WERI-Rb-1 (cell line): Measurements from ENCODE around the gene MKI67.

Experiments used
- DNase-seq: peaks from one replicate; pipeline ENCODE4 v3.0.0-alpha.2; 2020
- H3K27ac ChIP-seq: fragments of 250-450 bp; sonication (Bioruptor Pico); 2 replicates; pipeline ENCODE4 v1.5.1; 2020; ENCODE audit warnings: mild to moderate bottlenecking, moderate library complexity
- H3K27me3 ChIP-seq: fragments of 250-450 bp; sonication (Bioruptor Pico); 2 replicates; pipeline ENCODE4 v1.5.1; 2021; ENCODE audit warnings: mild to moderate bottlenecking, low read depth, moderate library complexity; ENCODE audit not compliant: insufficient read depth, severe bottlenecking
- H3K36me3 ChIP-seq: fragments of 250-450 bp; sonication (Bioruptor Pico); 2 replicates; pipeline ENCODE4 v1.5.1; 2020; ENCODE audit warnings: mild to moderate bottlenecking, moderate library complexity
- H3K4me3 ChIP-seq: 2 replicates; pipeline ENCODE4 v1.5.1; 2011; ENCODE audit warnings: low read depth, mild to moderate bottlenecking, control low read depth, low read length
- H3K9me3 ChIP-seq: fragments of 250-450 bp; sonication (Bioruptor Pico); 2 replicates; pipeline ENCODE4 v1.5.1; 2021; ENCODE audit warnings: mild to moderate bottlenecking, moderate library complexity; ENCODE audit not compliant: severe bottlenecking
- CTCF ChIP-seq: IDR thresholded peaks from 2 replicates; pipeline ENCODE4 v1.5.1; 2011; ENCODE audit warnings: low read depth, mild to moderate bottlenecking, control low read depth, inconsistent platforms, low read length

Gene MKI67

GRCh38 chr10:128060341-128061250, 65.6 kb downstream of the MKI67 start:
- no peaks in the 10 kb centered on the region for H3K9me3 ChIP-seq
- H3K4me3 ChIP-seq = no peak overlapping the region
- no peak overlapping the region for H3K27ac ChIP-seq
- no peak for TF ChIP-seq CTCF
- no peak for DNase-seq
- H3K27me3 ChIP-seq = no peaks in the 10 kb centered on the region
- no peaks in the 10 kb centered on the region for H3K36me3 ChIP-seq

- no peaks in the 10 kb centered on the region for H3K36me3 ChIP-seq
- H3K27me3 ChIP-seq = no peaks in the 10 kb centered on the region
- DNase-seq = no peak
- no peak overlapping the region for H3K4me3 ChIP-seq
- H3K27ac ChIP-seq = no peak overlapping the region
- no peak for TF ChIP-seq CTCF
- H3K9me3 ChIP-seq = no peaks in the 10 kb centered on the region
Measured at GRCh38 chr10:128059982-128060293, 66.3 kb downstream of the MKI67 start.

GRCh38 chr10:128059266-128059981, 66.8 kb downstream of the MKI67 start:
- no peak overlapping the region for H3K27ac ChIP-seq
- no peaks in the 10 kb centered on the region for H3K9me3 ChIP-seq
- no peak for TF ChIP-seq CTCF
- H3K4me3 ChIP-seq = no peak overlapping the region
- no peak for DNase-seq
- no peaks in the 10 kb centered on the region for H3K36me3 ChIP-seq
- H3K27me3 ChIP-seq = no peaks in the 10 kb centered on the region

- H3K27me3 ChIP-seq = no peaks in the 10 kb centered on the region
- no peak overlapping the region for H3K4me3 ChIP-seq
- no peaks in the 10 kb centered on the region for H3K9me3 ChIP-seq
- DNase-seq = no peak
- no peak overlapping the region for H3K27ac ChIP-seq
- no peaks in the 10 kb centered on the region for H3K36me3 ChIP-seq
- no peak for TF ChIP-seq CTCF
Measured at GRCh38 chr10:128058750-128059134, 67.5 kb downstream of the MKI67 start.

- Histone ChIP-seq H3K27me3 (no peaks in the 10 kb centered on the region), H3K36me3 (no peaks in the 10 kb centered on the region), H3K9me3 (no peaks in the 10 kb centered on the region), H3K27ac (no peak overlapping the region), H3K4me3 (no peak overlapping the region)
- TF ChIP-seq CTCF = no peak
- DNase-seq = no peak
Measured at GRCh38 chr10:128058106-128058749, 68.0 kb downstream of the MKI67 start.
